Small intestine (tissue), 7 donors: Measurements from ENCODE around the gene MFSD6L. TPM values are rescaled to one million over a fixed set of nuclear protein-coding genes. Genes with fewer than 3 reads are reported as not detected.
A peak's percentile ranks its signal among the peaks of the same experiment; 100 is the strongest.

Experiments used
- DNase-seq, 2 donors: peaks; one replicate each; pipeline versions ENCODE4 v3.0.0 to v3.0.0-alpha.2; 2013
- FAIRE-seq: peaks from 2 replicates; lab custom pipeline; 2012; peaks lifted over from hg19 to GRCh38; lab: Jason Lieb, UNC
- H3K27ac ChIP-seq, 3 donors: one replicate each; pipeline ENCODE4 v1.5.1; 2013; ENCODE audit warnings: low read length in 2 of 3, mild to moderate bottlenecking in 2 of 3, control low read depth in 1 of 3, inconsistent platforms in 1 of 3, low read depth in 1 of 3, moderate library complexity in 1 of 3
- H3K27me3 ChIP-seq, 3 donors: one replicate each; pipeline ENCODE4 v1.6.1; 2013; ENCODE audit warnings: low read length in 3 of 3, inconsistent platforms in 1 of 3; ENCODE audit not compliant: control insufficient read depth in 3 of 3, insufficient read depth in 3 of 3
- H3K36me3 ChIP-seq, 3 donors: one replicate each; pipeline ENCODE4 v1.6.1; 2013; ENCODE audit warnings: low read length in 3 of 3, inconsistent platforms in 1 of 3, low read depth in 1 of 3, mild to moderate bottlenecking in 1 of 3, moderate library complexity in 1 of 3; ENCODE audit not compliant: control insufficient read depth in 3 of 3, insufficient read depth in 2 of 3
- H3K4me1 ChIP-seq, 3 donors: one replicate each; pipeline ENCODE4 v1.6.1; 2013; ENCODE audit warnings: low read length in 2 of 3, inconsistent platforms in 1 of 3, low read depth in 1 of 3, mild to moderate bottlenecking in 1 of 3, moderate library complexity in 1 of 3; ENCODE audit not compliant: control insufficient read depth in 3 of 3, insufficient read depth in 2 of 3
- H3K4me3 ChIP-seq, 3 donors: one replicate each; pipeline ENCODE4 v1.5.1; 2013; ENCODE audit warnings: low read length in 3 of 3, control low read depth in 1 of 3, inconsistent platforms in 1 of 3, low read depth in 1 of 3, mild to moderate bottlenecking in 1 of 3, moderate library complexity in 1 of 3
- H3K9me3 ChIP-seq, 2 donors: one replicate each; pipeline ENCODE4 v1.6.1; 2013; ENCODE audit warnings: low read depth in 1 of 2, low read length in 1 of 2; ENCODE audit not compliant: control insufficient read depth in 2 of 2, insufficient read depth in 1 of 2
- WGBS, 3 donors: extraction: QIAGEN DNeasy Blood & Tissue Kit; methylation state at CpG; one replicate each; pipeline ENCODE4 v1.1.7; 2013; 5-methylcytosine and 5-hydroxymethylcytosine counted together
- polyA plus RNA-seq, 4 donors: library from polyadenylated mRNA; stranded (reverse) in 3 of 4; unstranded in 1 of 4; fragments of 200-250 nt in 3 of 4; fragments of 120-200 nt in 1 of 4; gene quantifications; one replicate each; pipeline versions ENCODE4 v1.2.1 to v1.2.3, GENCODE V29; 2013
- donor health status: healthy with polysubstance abuse.
- donor health status: control.
- donor health status: control.
- donor health status: Bipolar disorder and iron deficiency.
- donor health status: healthy.

Gene MFSD6L
- polyA plus RNA-seq, 4 donors, result 0.81 to 10.8 (median 5.8) TPM; not detected in 1

GRCh38 chr17:8803531-8804420 lies 4.6 kb upstream of the MFSD6L start:
- Histone ChIP-seq H3K4me3 (no peak overlapping the region), H3K27me3 (no peaks in the 10 kb centered on the region), H3K4me1 (peaks cover 0 to 9% (median 0%) of the 10 kb centered on the region in 3 donors), H3K9me3 (peaks cover 0 to 3% of the 10 kb centered on the region in 2 donors), H3K27ac (no peak overlapping the region), H3K36me3 (no peaks in the 10 kb centered on the region)
- FAIRE-seq (no peak), DNase-seq (peak in 1 of 2 donors; percentile 45)
- 81 to 85% (median 82%) methylated on average over 19 of the region's 19 CpGs for WGBS, 3 donors

GRCh38 chr17:8801135-8801840 lies 2.1 kb upstream of the MFSD6L start:
- H3K4me1 ChIP-seq, result peaks cover 0 to 15% (median 0%) of the 10 kb centered on the region in 3 donors
- FAIRE-seq (no peak), DNase-seq (no peak)
- 79 to 87% (median 83%) methylated on average over 6 of the region's 6 CpGs for WGBS, 3 donors
- H3K4me3 ChIP-seq, result no peak overlapping the region
- no peaks in the 10 kb centered on the region for H3K9me3 ChIP-seq
- H3K27ac ChIP-seq, result no peak overlapping the region
- no peaks in the 10 kb centered on the region for H3K27me3 ChIP-seq
- peaks cover 0 to 4% (median 0%) of the 10 kb centered on the region in 3 donors for H3K36me3 ChIP-seq

GRCh38 chr17:8800656-8801055 lies 1.5 kb upstream of the MFSD6L start:
- H3K9me3 ChIP-seq, result no peaks in the 10 kb centered on the region
- no peak for FAIRE-seq
- no peak for DNase-seq
- peaks cover 0 to 4% (median 0%) of the 10 kb centered on the region in 3 donors for H3K36me3 ChIP-seq
- peaks cover 0 to 15% (median 0%) of the 10 kb centered on the region in 3 donors for H3K4me1 ChIP-seq
- no peak overlapping the region for H3K4me3 ChIP-seq
- H3K27ac ChIP-seq, result no peak overlapping the region
- WGBS, 3 donors, result 75 to 96% (median 82%) methylated on average over 2 of the region's 2 CpGs
- no peaks in the 10 kb centered on the region for H3K27me3 ChIP-seq

DNA sequence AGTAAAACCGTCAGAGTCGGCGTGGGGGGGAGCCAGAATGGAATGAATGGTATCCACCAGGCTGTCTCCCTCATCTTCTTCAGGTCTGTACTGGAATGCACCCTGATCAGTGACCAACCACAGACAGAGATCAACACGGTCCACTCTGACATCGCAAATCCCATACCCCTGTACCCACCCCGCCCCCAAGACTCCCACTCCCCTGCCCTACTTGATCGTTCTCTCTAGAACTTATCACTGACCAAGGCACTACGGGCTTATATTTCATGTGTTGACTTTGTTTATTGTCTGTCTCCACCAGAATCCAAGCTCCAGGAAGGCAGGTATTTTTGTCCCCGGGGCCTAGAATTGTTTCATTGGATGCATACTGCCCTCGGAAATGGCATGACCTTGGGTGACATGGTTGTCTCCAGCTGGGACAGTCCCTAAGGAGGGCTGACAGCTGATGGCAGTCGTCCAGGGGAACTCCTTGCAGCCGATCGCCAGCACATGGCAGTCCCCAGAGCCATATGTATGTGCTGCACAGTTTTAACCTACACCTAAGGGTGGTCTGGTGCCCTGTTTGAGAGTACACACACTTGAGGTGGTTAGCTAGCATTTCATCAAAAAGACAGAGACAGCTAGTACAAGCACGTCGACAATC lies 526 bp upstream of the MFSD6L start:
- peak in 1 of 2 donors; percentile 22 for DNase-seq
- Histone ChIP-seq H3K27ac (no peak overlapping the region), H3K4me1 (peaks cover 0 to 15% (median 0%) of the 10 kb centered on the region in 3 donors), H3K4me3 (peak overlapping the region in 2 of 3 donors; percentile 13 to 57), H3K27me3 (no peaks in the 10 kb centered on the region), H3K36me3 (peaks cover 0 to 4% (median 0%) of the 10 kb centered on the region in 3 donors), H3K9me3 (no peaks in the 10 kb centered on the region)
- WGBS, 3 donors, result 49 to 57% (median 55%) methylated on average over 15 of the region's 15 CpGs
- no peak for FAIRE-seq

DNA sequence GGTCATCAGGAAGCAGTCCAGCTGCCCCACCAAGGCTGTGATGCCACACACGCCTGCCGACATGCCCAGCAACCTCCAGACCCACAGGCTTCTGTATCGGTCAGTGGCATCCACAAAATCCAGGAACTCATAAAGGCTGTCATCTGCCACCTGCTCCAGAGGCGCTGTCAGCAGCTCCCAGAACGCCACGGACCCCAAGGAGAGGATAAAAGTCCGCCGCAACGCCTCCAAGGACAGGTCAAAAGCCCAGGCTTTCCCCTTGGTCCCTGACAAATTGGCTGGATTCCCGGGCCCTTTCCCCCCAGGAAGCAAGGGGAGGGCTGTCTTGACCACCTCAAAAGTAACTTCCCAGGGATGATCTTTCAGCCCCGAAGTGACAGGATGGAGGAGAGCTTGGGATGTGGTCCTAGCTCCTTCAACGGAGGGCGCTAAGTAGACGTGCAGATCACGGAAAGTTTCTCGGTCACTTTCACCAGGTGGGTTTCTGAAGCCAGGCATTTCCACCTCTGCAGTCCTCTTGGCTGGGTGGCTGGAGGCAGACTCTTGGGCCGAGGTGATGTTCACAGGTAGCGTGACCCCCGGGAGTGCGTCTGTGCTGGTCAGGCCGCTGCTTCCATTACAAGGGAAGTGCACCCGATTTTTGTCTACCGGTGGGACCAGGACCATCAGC lies 854 bp downstream of the MFSD6L start:
- peaks cover 0 to 4% (median 0%) of the 10 kb centered on the region in 3 donors for H3K36me3 ChIP-seq
- H3K9me3 ChIP-seq, result no peaks in the 10 kb centered on the region
- H3K27me3 ChIP-seq, result no peaks in the 10 kb centered on the region
- FAIRE-seq (no peak), DNase-seq (no peak)
- WGBS, 3 donors, result 75 to 86% (median 83%) methylated on average over 23 of the region's 23 CpGs
- peak overlapping the region in 2 of 3 donors; percentile 50 to 57 for H3K4me3 ChIP-seq
- H3K27ac ChIP-seq, result peak overlapping the region in 1 of 3 donors; percentile 58
- H3K4me1 ChIP-seq, result peaks cover 0 to 15% (median 0%) of the 10 kb centered on the region in 3 donors

- DNase-seq (no peak), FAIRE-seq (no peak)
- Histone ChIP-seq H3K4me1 (peaks cover 0 to 15% (median 0%) of the 10 kb centered on the region in 3 donors), H3K9me3 (no peaks in the 10 kb centered on the region), H3K4me3 (no peak overlapping the region), H3K36me3 (peaks cover 0 to 4% (median 0%) of the 10 kb centered on the region in 3 donors), H3K27me3 (no peaks in the 10 kb centered on the region), H3K27ac (no peak overlapping the region)
- 82 to 91% (median 85%) methylated on average over 14 of the region's 14 CpGs for WGBS, 3 donors
Observed at GRCh38 chr17:8797621-8798175, 1.5 kb downstream of the MFSD6L start.

GRCh38 chr17:8794636-8795035 lies 4.5 kb downstream of the MFSD6L start:
- WGBS, 3 donors, result 71 to 85% (median 74%) methylated on average over 7 of the region's 7 CpGs
- H3K4me1 ChIP-seq, result peaks cover 0 to 11% (median 0%) of the 10 kb centered on the region in 3 donors
- H3K9me3 ChIP-seq, result peaks cover 0 to 5% of the 10 kb centered on the region in 2 donors
- H3K27me3 ChIP-seq, result no peaks in the 10 kb centered on the region
- DNase-seq (no peak), FAIRE-seq (no peak)
- H3K27ac ChIP-seq, result no peak overlapping the region
- H3K36me3 ChIP-seq, result peaks cover 0 to 4% (median 0%) of the 10 kb centered on the region in 3 donors
- no peak overlapping the region for H3K4me3 ChIP-seq
